ENCODE results near the gene TFE3.
"Not testable (repeated sequence)": the region's sequence is repeated elsewhere in the genome, so short reads cannot be mapped to it uniquely, and the experiment has no call there.

The TFE3 gene

GRCh38 chrX:48996969-48997368, 46.2 kb downstream of the TFE3 start:
- DNase-seq = no peak
- H3K4me3 ChIP-seq (ENCODE audit: low read depth, low read length) = no peak overlapping the region
- no peaks in the 10 kb centered on the region for H3K4me1 ChIP-seq
- peaks cover 5% of the 10 kb centered on the region; the same call in 1 of the 2 replicates for H3K36me3 ChIP-seq
- no peaks in the 10 kb centered on the region for H3K9me3 ChIP-seq
- H3K27me3 ChIP-seq = no peaks in the 10 kb centered on the region
- no peak for TF ChIP-seq CTCF (IDR thresholded peaks at IDR 0.05; ENCODE audit: low read depth, low read length)

- Histone ChIP-seq H3K36me3 (peaks cover 5% of the 10 kb centered on the region; the same call in 1 of the 2 replicates), H3K9me3 (no peaks in the 10 kb centered on the region), H3K27me3 (no peaks in the 10 kb centered on the region), H3K4me3 (ENCODE audit: low read depth, low read length) (no peak overlapping the region), H3K4me1 (no peaks in the 10 kb centered on the region)
- TF ChIP-seq CTCF (IDR thresholded peaks at IDR 0.05; ENCODE audit: low read depth, low read length) = no peak
- DNase-seq = no peak
Observed at GRCh38 chrX:48992341-48992740, 50.8 kb downstream of the TFE3 start.

GRCh38 chrX:48989483-48989882, 53.7 kb downstream of the TFE3 start:
- H3K4me1 ChIP-seq = no peaks in the 10 kb centered on the region
- peaks cover 3% of the 10 kb centered on the region; the same call in 1 of the 2 replicates for H3K36me3 ChIP-seq
- TF ChIP-seq CTCF (IDR thresholded peaks at IDR 0.05; ENCODE audit: low read depth, low read length) = no peak
- H3K4me3 ChIP-seq (ENCODE audit: low read depth, low read length) = no peak overlapping the region
- H3K9me3 ChIP-seq = no peaks in the 10 kb centered on the region
- H3K27me3 ChIP-seq = no peaks in the 10 kb centered on the region
- DNase-seq = no peak

DNA sequence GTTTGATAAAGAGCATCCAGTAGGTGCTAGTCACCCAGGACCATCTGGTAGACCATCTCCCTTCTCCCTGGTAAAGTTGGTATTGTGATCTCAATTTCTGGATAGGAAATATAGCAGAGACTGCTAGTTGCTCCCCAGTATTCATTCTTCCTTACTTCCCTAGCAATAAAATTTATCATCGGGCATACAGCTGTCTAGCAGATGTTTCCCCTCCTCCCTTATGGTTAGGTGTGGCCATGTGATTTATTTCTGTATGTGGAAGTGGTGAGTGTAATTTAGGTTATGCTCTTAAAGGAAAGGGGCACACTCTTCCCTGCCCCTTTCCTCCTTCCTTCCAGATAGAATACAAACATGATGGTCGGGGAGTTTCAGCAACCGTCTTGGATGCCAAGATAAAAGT, 59.3 kb downstream of the TFE3 start:
- Histone ChIP-seq H3K36me3 (peaks cover 8% of the 10 kb centered on the region), H3K4me1 (no peaks in the 10 kb centered on the region), H3K9me3 (no peaks in the 10 kb centered on the region), H3K4me3 (ENCODE audit: low read depth, low read length) (no peak overlapping the region), H3K27me3 (no peaks in the 10 kb centered on the region)
- no peak for TF ChIP-seq CTCF (IDR thresholded peaks at IDR 0.05; ENCODE audit: low read depth, low read length)
- DNase-seq = no peak

GRCh38 chrX:48983081-48983480, 60.1 kb downstream of the TFE3 start:
- no peak overlapping the region for H3K4me3 ChIP-seq (ENCODE audit: low read depth, low read length)
- peaks cover 8% of the 10 kb centered on the region for H3K36me3 ChIP-seq
- no peak for TF ChIP-seq CTCF (IDR thresholded peaks at IDR 0.05; ENCODE audit: low read depth, low read length)
- no peaks in the 10 kb centered on the region for H3K9me3 ChIP-seq
- H3K27me3 ChIP-seq = no peaks in the 10 kb centered on the region
- DNase-seq = no peak
- H3K4me1 ChIP-seq = no peaks in the 10 kb centered on the region

GRCh38 chrX:48981178-48981577, 62.0 kb downstream of the TFE3 start:
- Histone ChIP-seq H3K4me3 (ENCODE audit: low read depth, low read length) (no peak overlapping the region), H3K9me3 (no peaks in the 10 kb centered on the region), H3K27me3 (no peaks in the 10 kb centered on the region), H3K36me3 (peaks cover 8% of the 10 kb centered on the region), H3K4me1 (no peaks in the 10 kb centered on the region)
- no peak for DNase-seq
- no peak for TF ChIP-seq CTCF (IDR thresholded peaks at IDR 0.05; ENCODE audit: low read depth, low read length)

DNA sequence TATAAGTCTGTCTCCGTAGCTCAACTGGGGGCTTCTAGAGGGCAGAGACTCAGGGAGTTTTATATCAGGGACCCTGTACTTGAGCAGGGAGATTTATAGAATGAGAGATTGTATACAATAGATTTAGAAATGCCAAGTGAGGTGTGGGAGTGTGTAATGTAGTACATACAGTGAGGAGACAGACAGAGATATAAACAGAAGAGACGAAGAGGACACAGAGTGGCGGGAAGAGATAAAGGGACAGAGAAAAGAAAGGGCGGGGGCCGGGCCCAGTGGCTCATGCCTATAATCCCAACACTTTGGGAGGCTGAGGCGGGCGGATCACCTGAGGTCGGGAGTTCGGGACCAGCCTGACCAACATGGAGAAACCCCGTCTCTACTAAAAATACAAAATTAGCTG, 62.8 kb downstream of the TFE3 start:
- H3K36me3 ChIP-seq = not testable (repeated sequence)

More for the DNA sequence above, 62.8 kb downstream of the TFE3 start:
- not testable (repeated sequence) for H3K4me3 ChIP-seq (ENCODE audit: low read depth, low read length); DNase-seq; H3K4me1 ChIP-seq; H3K27me3 ChIP-seq; H3K9me3 ChIP-seq

All from BE2C (cell line).